Measurements from ENCODE around the gene DIPK2A. TPM values are rescaled to one million over a fixed set of nuclear protein-coding genes. Genes with fewer than 3 reads are reported as not detected.
A peak's percentile ranks its signal among the peaks of the same experiment; 100 is the strongest.

Gene DIPK2A
- total RNA-seq, 4 donors from 2014 or later, result 38.8 to 68.6 (median 48.3) TPM

- no peaks in the 10 kb centered on the region for H3K4me1 ChIP-seq
Observed at GRCh38 chr3:143961342-143961741, 10.3 kb upstream of the DIPK2A start.

GRCh38 chr3:143963946-143964345, 7.7 kb upstream of the DIPK2A start:
- peaks cover 0 to 8% (median 0%) of the 10 kb centered on the region in 4 donors for H3K9me3 ChIP-seq
- no peak overlapping the region for H3K4me3 ChIP-seq
- no peaks in the 10 kb centered on the region for H3K4me1 ChIP-seq
- WGBS, result 78% methylated on average over 6 of the region's 6 CpGs
- no peak for DNase-seq (ENCODE audit: extremely low spot score)
- H3K27ac ChIP-seq (replicated peaks in 1 of 4), result no peak overlapping the region
- no peaks in the 10 kb centered on the region for H3K27me3 ChIP-seq
- no peaks in the 10 kb centered on the region for H3K36me3 ChIP-seq
- no peak for TF ChIP-seq CTCF (IDR thresholded peaks at IDR 0.05)
- TF ChIP-seq EP300 (IDR thresholded peaks at IDR 0.05), result no peak
- no peak for TF ChIP-seq POLR2AphosphoS5 (IDR thresholded peaks at IDR 0.05)
- TF ChIP-seq POLR2A (IDR thresholded peaks at IDR 0.05; ENCODE audit: low read depth), result no peak
- intact Hi-C loops (cut with DNase I), result no loop called here

More at GRCh38 chr3:143961342-143961741, 10.3 kb upstream of the DIPK2A start:
- WGBS, result 100% methylated on average over 1 of the region's 1 CpG
- TF ChIP-seq CTCF (IDR thresholded peaks at IDR 0.05) (no peak), POLR2A (IDR thresholded peaks at IDR 0.05; ENCODE audit: low read depth) (no peak), POLR2AphosphoS5 (IDR thresholded peaks at IDR 0.05) (no peak), EP300 (IDR thresholded peaks at IDR 0.05) (no peak)
- intact Hi-C loops (cut with DNase I), result no loop called here
- Histone ChIP-seq H3K4me3 (no peak overlapping the region), H3K36me3 (no peaks in the 10 kb centered on the region), H3K27ac (replicated peaks in 1 of 4) (no peak overlapping the region), H3K9me3 (peaks cover 0 to 10% (median 0%) of the 10 kb centered on the region in 4 donors), H3K27me3 (no peaks in the 10 kb centered on the region)
- no peak for DNase-seq (ENCODE audit: extremely low spot score)

- peaks cover 0 to 24% (median 20%) of the 10 kb centered on the region in 4 donors for H3K4me1 ChIP-seq
- H3K27me3 ChIP-seq, result no peaks in the 10 kb centered on the region
- no peaks in the 10 kb centered on the region for H3K36me3 ChIP-seq
- DNase-seq (ENCODE audit: extremely low spot score), result peak; percentile 92
- no peaks in the 10 kb centered on the region for H3K9me3 ChIP-seq
- H3K27ac ChIP-seq (replicated peaks in 1 of 4), result peak overlapping the region; percentile 95 to 97 (median 96)
- intact Hi-C loops (cut with DNase I), result no loop called here
- TF ChIP-seq CTCF (IDR thresholded peaks at IDR 0.05), result no peak
- no peak for TF ChIP-seq POLR2A (IDR thresholded peaks at IDR 0.05; ENCODE audit: low read depth)
- peak in 1 of 2 donors; percentile 12 for TF ChIP-seq POLR2AphosphoS5 (IDR thresholded peaks at IDR 0.05)
- no peak for TF ChIP-seq EP300 (IDR thresholded peaks at IDR 0.05)
- peak overlapping the region; percentile 67 to 89 (median 88) for H3K4me3 ChIP-seq
- WGBS, result under 1% methylated on average over 19 of the region's 37 CpGs
Observed at GRCh38 chr3:143970773-143971358, 757 bp upstream of the DIPK2A start.

GRCh38 chr3:143972155-143972504, 507 bp downstream of the DIPK2A start:
- Histone ChIP-seq H3K36me3 (no peaks in the 10 kb centered on the region), H3K27me3 (no peaks in the 10 kb centered on the region), H3K4me1 (peaks cover 0 to 37% (median 32%) of the 10 kb centered on the region in 4 donors), H3K4me3 (peak overlapping the region; percentile 67 to 89 (median 88)), H3K27ac (replicated peaks in 1 of 4) (peak overlapping the region; percentile 95 to 97 (median 96)), H3K9me3 (no peaks in the 10 kb centered on the region)
- intact Hi-C loops (cut with DNase I), result no loop called here
- no peak for DNase-seq (ENCODE audit: extremely low spot score)
- WGBS, result no CpG with 5 or more reads among the region's 42 CpGs
- TF ChIP-seq CTCF (IDR thresholded peaks at IDR 0.05), result no peak
- no peak for TF ChIP-seq POLR2A (IDR thresholded peaks at IDR 0.05; ENCODE audit: low read depth)
- TF ChIP-seq POLR2AphosphoS5 (IDR thresholded peaks at IDR 0.05), result no peak
- TF ChIP-seq EP300 (IDR thresholded peaks at IDR 0.05), result no peak

Measured in esophagus muscularis mucosa (tissue), 4 donors.